Aorta (tissue), 5 donors: ENCODE data around the gene SFSWAP. TPM values are rescaled to one million over a fixed set of nuclear protein-coding genes. Genes with fewer than 3 reads are reported as not detected.

Experiments used
- ATAC-seq: fragments of 200-7000 bp; cut with Tn5 transposase; one replicate; pipeline ENCODE4 v1.9.1; 2022; ENCODE audit warnings: moderate library complexity; ENCODE audit not compliant: low FRiP score
- DNase-seq, 2 donors: peaks; one replicate each; pipeline ENCODE4 v3.0.0-alpha.2; 2020
- H3K27ac ChIP-seq, 2 donors: one replicate each; pipeline ENCODE4 v1.5.1; 2013; ENCODE audit warnings: low read length in 2 of 2, mild to moderate bottlenecking in 2 of 2, moderate library complexity in 2 of 2, control low read depth in 1 of 2, inconsistent platforms in 1 of 2, low read depth in 1 of 2
- H3K27me3 ChIP-seq, 2 donors: one replicate each; pipeline ENCODE4 v1.6.1; 2013; ENCODE audit warnings: control low read depth in 1 of 2, low read length in 1 of 2, mild to moderate bottlenecking in 1 of 2, moderate library complexity in 1 of 2; ENCODE audit not compliant: insufficient read depth in 2 of 2, control insufficient read depth in 1 of 2
- H3K36me3 ChIP-seq, 2 donors: one replicate each; pipeline ENCODE4 v1.6.1; 2013; ENCODE audit warnings: control low read depth in 1 of 2, low read length in 1 of 2, mild to moderate bottlenecking in 1 of 2; ENCODE audit not compliant: insufficient read depth in 2 of 2, control insufficient read depth in 1 of 2
- H3K4me1 ChIP-seq, 2 donors: one replicate each; pipeline ENCODE4 v1.6.1; 2013; ENCODE audit warnings: low read length in 2 of 2, control low read depth in 1 of 2, mild to moderate bottlenecking in 1 of 2, moderate library complexity in 1 of 2; ENCODE audit not compliant: insufficient read depth in 2 of 2, control insufficient read depth in 1 of 2
- H3K4me3 ChIP-seq, 2 donors: one replicate each; pipeline ENCODE4 v1.5.1; 2013; ENCODE audit warnings: low read length in 2 of 2, control low read depth in 1 of 2, mild to moderate bottlenecking in 1 of 2
- H3K9me3 ChIP-seq: one replicate; pipeline ENCODE4 v1.6.1; 2013; ENCODE audit warnings: mild to moderate bottlenecking, low read length; ENCODE audit not compliant: control insufficient read depth
- WGBS, 2 donors: extraction: QIAGEN DNeasy Blood & Tissue Kit; methylation state at CpG; one replicate each; pipeline ENCODE4 v1.1.7; 2013; 5-methylcytosine and 5-hydroxymethylcytosine counted together
- intact Hi-C, 2 donors: fragments of 100-400 bp; cut with DNase I; formaldehyde crosslinking; loops; one replicate each; pipeline versions ENCODE4 v1.14.2 to v1.15.0; 2022
- polyA plus RNA-seq, 2 donors: library from polyadenylated mRNA; stranded (reverse); fragments of 200-250 nt; gene quantifications; one replicate each; pipeline ENCODE4 v1.2.3, GENCODE V29; 2013
- total RNA-seq, 2 donors: library from RNA; stranded (reverse); fragmentation: NEBNext Ultra II Directional; extraction: Animal tissue kit (Norgen Biotek cat#: 25700); gene quantifications; one replicate each; pipeline ENCODE4 v1.2.1, GENCODE V29; 2021
- donor health status: healthy with polysubstance abuse.
- donor health status: Bipolar disorder and iron deficiency.
- donor health status: DM: no; HTN: no; CAD: no.
- donor health status: DM: no; HTN: no; CAD: no.
- donor health status: DM: yes; HTN: yes; CAD: no.

SFSWAP gene
- total and polyA plus RNA-seq, 4 donors = 13.4 to 72.3 (median 48.7) TPM

DNA sequence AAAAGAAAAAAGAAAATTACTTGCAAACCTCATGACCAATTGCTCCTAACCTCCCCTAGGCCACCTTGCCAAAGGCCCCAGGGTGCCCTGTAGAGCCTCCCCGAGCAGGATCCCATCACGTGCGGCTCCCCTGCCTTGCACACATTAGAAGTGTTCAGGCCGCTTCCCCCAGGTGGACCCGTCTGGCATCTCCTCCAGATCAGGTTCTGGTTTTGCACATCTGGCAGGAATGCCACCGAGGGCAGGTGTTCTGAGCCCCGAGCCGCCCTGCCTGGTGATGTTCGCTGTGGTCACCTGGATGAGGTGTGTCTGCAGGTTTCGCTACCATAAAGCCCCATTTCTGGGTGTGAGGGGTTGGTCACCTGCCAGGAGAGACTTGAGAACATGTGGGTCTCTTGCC, 136.6 kb downstream of the SFSWAP start:
- DNase-seq (no peak), ATAC-seq (no peak)
- 81 to 91% methylated on average over 10 of the region's 10 CpGs for WGBS, 2 donors
- Histone ChIP-seq H3K4me3 (no peak overlapping the region), H3K36me3 (no peaks in the 10 kb centered on the region), H3K9me3 (no peaks in the 10 kb centered on the region), H3K4me1 (no peaks in the 10 kb centered on the region), H3K27ac (no peak overlapping the region), H3K27me3 (no peaks in the 10 kb centered on the region)
- intact Hi-C loops = no loop called here

DNA sequence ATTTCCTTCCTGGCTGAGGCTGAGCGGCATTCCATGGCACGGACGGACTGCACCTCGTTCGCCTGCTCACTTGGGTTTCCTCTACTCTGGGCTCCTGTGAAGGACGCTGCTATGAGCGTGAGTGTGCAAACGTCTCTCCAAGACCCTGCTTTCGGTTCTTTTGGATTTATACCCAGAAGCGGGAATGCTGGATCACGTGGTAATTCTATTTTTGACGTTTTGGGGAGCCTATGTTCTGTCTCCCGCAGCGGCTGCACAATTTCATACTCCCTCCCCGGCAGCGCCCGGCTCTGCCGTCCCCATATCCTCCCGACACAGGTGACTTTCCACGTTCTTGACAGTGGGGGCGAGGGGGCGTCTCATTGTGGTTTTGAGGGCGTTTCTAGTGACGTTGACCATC, 137.9 kb downstream of the SFSWAP start:
- Histone ChIP-seq H3K27ac (no peak overlapping the region), H3K4me3 (no peak overlapping the region), H3K36me3 (no peaks in the 10 kb centered on the region), H3K4me1 (no peaks in the 10 kb centered on the region), H3K9me3 (no peaks in the 10 kb centered on the region), H3K27me3 (no peaks in the 10 kb centered on the region)
- DNase-seq (no peak), ATAC-seq (no peak)
- intact Hi-C loops = no loop called here
- WGBS, 2 donors = 75 to 78% methylated on average over 24 of the region's 24 CpGs

Other genes with a start within 250 kb of the SFSWAP start
- 1 to 10 TPM; 1.9 to 5.4 TPM for gene MMP17, start 117.3 kb downstream of the SFSWAP start, total RNA-seq
- 1 to 10 TPM; 1.0 to 5.4 TPM for gene MMP17, start 117.3 kb downstream of the SFSWAP start, polyA plus RNA-seq
- 10 to 100 TPM; 39.9 to 56.5 TPM for gene ULK1, start 183.5 kb downstream of the SFSWAP start, total RNA-seq
- gene ULK1, start 183.5 kb downstream of the SFSWAP start, polyA plus RNA-seq = 10 to 100 TPM in 1 of 2 donors, 1 to 10 TPM in 1; 6.6 to 43.6 TPM
- gene PUS1, start 218.2 kb downstream of the SFSWAP start, total RNA-seq = 10 to 100 TPM; 17.7 to 20.0 TPM
- 10 to 100 TPM in 1 of 2 donors, 1 to 10 TPM in 1; 6.5 to 20.2 TPM for gene PUS1, start 218.2 kb downstream of the SFSWAP start, polyA plus RNA-seq
- gene EP400, start 238.9 kb downstream of the SFSWAP start, total RNA-seq = 10 to 100 TPM; 39.9 to 52.9 TPM
- 10 to 100 TPM in 1 of 2 donors, 1 to 10 TPM in 1; 2.8 to 16.2 TPM for gene EP400, start 238.9 kb downstream of the SFSWAP start, polyA plus RNA-seq